ENCODE results near the gene BAMBI. TPM values are rescaled to one million over a fixed set of nuclear protein-coding genes. Genes with fewer than 3 reads are reported as not detected.

The BAMBI gene
- total and polyA plus RNA-seq, 2 of the 8 experiments (the other 6 are each of a cell fraction or from before 2014, with no cell fraction given): 5.6 to 26.4 TPM

DNA sequence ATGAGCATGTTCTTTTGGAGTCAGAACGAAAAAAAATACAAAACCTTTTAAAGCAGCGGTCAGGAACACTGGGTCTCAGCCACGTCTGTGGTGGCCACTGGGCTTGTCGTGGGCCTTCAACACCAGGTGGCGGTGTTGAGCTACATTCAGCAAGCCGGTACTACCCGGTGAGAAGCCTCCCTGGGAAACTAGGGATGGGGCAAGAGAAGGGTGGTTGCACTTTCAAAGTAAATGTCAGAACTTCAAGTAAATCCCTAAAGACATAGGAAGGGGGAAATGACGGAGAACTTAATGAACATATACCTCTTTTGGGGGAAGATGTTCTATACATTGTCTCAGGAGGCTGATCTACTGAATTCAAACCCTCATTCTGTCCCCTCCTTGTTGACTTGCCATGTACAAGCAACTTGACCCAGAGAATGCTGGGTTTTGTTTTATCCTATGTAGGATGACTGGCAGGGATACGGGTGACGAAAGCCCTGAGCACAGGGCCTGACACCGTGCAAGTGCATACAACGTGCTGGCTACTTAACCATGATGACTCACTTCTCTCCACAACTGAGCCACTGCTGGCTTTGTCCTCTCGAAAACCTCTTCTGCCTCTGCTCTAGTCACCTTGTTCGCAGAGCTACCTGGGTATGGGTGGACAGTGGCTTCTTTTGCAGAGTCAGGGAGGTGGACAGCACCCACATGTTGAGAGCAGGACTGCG, 49.0 kb upstream of the BAMBI start:
- H2BK5ac ChIP-seq (ENCODE audit: low read depth, low read length): no peak overlapping the region
- 0 out of 7 replicates have a peak overlapping the region, but pooled peaks of 1 of the 4 experiments have one; percentile 5 for H3K9ac ChIP-seq (replicated peaks in 1 of 4; ENCODE audit: extremely low read depth in 1 of 4, low read depth in 3 of 4, low read length in 3 of 4)
- H3K4me1 ChIP-seq (replicated peaks in 1 of 4; ENCODE audit: control insufficient read depth in 3 of 4, insufficient read depth in 4 of 4, low read length in 3 of 4): peaks cover 0 to 3% (median under 1%) of the 10 kb centered on the region in 4 experiments; a peak in 2 of 7 replicates
- H3K14ac ChIP-seq (ENCODE audit: insufficient read length): no peak overlapping the region
- H4K8ac ChIP-seq (ENCODE audit: extremely low read depth, insufficient read depth, low read length): no peak overlapping the region
- H3K56ac ChIP-seq (replicated peaks; ENCODE audit: insufficient read length, low read depth, low read length): no peak overlapping the region
- H2BK12ac ChIP-seq (ENCODE audit: low read depth, low read length): 0 out of 2 replicates have a peak overlapping the region, but pooled peaks have one; percentile 3
- H4K20me1 ChIP-seq (replicated peaks in 1 of 2; ENCODE audit: control insufficient read depth in 1 of 2, insufficient read depth in 2 of 2, low read length in 2 of 2): no peaks in the 10 kb centered on the region
- no peak overlapping the region for H3K4me2 ChIP-seq (ENCODE audit: insufficient read depth in 1 of 2, low read depth in 2 of 2, low read length in 2 of 2)
- H3K27ac ChIP-seq (ENCODE audit: low read depth, low read length): no peak overlapping the region
- no peak overlapping the region for H2BK15ac ChIP-seq (ENCODE audit: low read length)
- H2BK20ac ChIP-seq (ENCODE audit: low read length): no peak overlapping the region
- peak overlapping the region; percentile 11; the same call in 1 of the 2 replicates for H2AFZ ChIP-seq (ENCODE audit: low read length)
- peak; percentile 95 to 97 for TF ChIP-seq RAD21 (IDR thresholded peaks at IDR 0.05 in 1 of 2, conservative IDR thresholded peaks at IDR 0.05 in 1 of 2; ENCODE audit: low read depth in 2 of 2, low read length in 2 of 2)
- peak; percentile 37; the same call in 1 of the 2 replicates for TF ChIP-seq CEBPB (IDR thresholded peaks at IDR 0.05; ENCODE audit: low read depth, low read length)
- TF ChIP-seq, protein P1, sequence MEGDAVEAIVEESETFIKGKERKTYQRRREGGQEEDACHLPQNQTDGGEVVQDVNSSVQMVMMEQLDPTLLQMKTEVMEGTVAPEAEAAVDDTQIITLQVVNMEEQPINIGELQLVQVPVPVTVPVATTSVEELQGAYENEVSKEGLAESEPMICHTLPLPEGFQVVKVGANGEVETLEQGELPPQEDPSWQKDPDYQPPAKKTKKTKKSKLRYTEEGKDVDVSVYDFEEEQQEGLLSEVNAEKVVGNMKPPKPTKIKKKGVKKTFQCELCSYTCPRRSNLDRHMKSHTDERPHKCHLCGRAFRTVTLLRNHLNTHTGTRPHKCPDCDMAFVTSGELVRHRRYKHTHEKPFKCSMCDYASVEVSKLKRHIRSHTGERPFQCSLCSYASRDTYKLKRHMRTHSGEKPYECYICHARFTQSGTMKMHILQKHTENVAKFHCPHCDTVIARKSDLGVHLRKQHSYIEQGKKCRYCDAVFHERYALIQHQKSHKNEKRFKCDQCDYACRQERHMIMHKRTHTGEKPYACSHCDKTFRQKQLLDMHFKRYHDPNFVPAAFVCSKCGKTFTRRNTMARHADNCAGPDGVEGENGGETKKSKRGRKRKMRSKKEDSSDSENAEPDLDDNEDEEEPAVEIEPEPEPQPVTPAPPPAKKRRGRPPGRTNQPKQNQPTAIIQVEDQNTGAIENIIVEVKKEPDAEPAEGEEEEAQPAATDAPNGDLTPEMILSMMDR (IDR thresholded peaks at IDR 0.05; ENCODE audit: control extremely low read depth in 1 of 3, insufficient read depth in 1 of 3, low read depth in 1 of 3, low read length in 3 of 3): peak; percentile 88 to 94 (median 89)
- TF ChIP-seq KDM1A (IDR thresholded peaks at IDR 0.05; ENCODE audit: borderline replicate concordance, low read length): no peak
- no peak overlapping the region for H4K91ac ChIP-seq (replicated peaks; ENCODE audit: insufficient read length, low read length)
- CTCF ChIA-PET (ENCODE audit: partially characterized antibody): interaction anchor here (0.6 to 3.3 kb wide), 21 partner anchors 9 to 677 kb away, joined by 3 to 25 read pairs (median 4); no protein-coding TSS in a partner anchor
- H3K4me3 ChIP-seq (ENCODE audit: extremely low read depth in 1 of 4, insufficient read depth in 2 of 4, low read depth in 3 of 4, low read length in 4 of 4): no peak overlapping the region
- H3K23me2 ChIP-seq (ENCODE audit: low read depth, low read length): no peaks in the 10 kb centered on the region
- no peak overlapping the region for H2BK120ac ChIP-seq (replicated peaks; ENCODE audit: low read depth, low read length)
- no peak overlapping the region for H3K18ac ChIP-seq (ENCODE audit: extremely low read depth, low read length)
- no peaks in the 10 kb centered on the region for H3K9me3 ChIP-seq (ENCODE audit: insufficient read depth in 2 of 2, low read depth in 1 of 2, low read length in 1 of 2)
- no peak overlapping the region for H4K5ac ChIP-seq (ENCODE audit: insufficient read length, low read depth, low read length)
- no peaks in the 10 kb centered on the region for H3K79me1 ChIP-seq (ENCODE audit: low read depth, low read length)
- no peaks in the 10 kb centered on the region for H3K27me3 ChIP-seq (replicated peaks in 1 of 4; ENCODE audit: control insufficient read depth in 3 of 4, extremely low read depth in 1 of 4, insufficient read depth in 3 of 4, low read length in 3 of 4)
- no peak overlapping the region for H3K23ac ChIP-seq (ENCODE audit: insufficient read length)
- no peaks in the 10 kb centered on the region for H3K79me2 ChIP-seq (ENCODE audit: control insufficient read depth in 1 of 2, insufficient read depth in 2 of 2, low read length in 2 of 2)
- DNase-seq (ENCODE audit: low read depth in 1 of 2, low spot score in 2 of 2): peak; percentile 46 to 87
- WGBS, 2 experiments (ENCODE audit: extremely low coverage in 1 of 2, insufficient coverage in 1 of 2, insufficient read length in 1 of 2, insufficient replicate concordance in 2 of 2, low coverage in 1 of 2, low lambda C conversion rate in 2 of 2, missing lambda C conversion rate in 1 of 2): 51% methylated on average over 15 of the region's 15 CpGs; no CpG with 5 or more reads in 1 of the 2 experiments
- H3K36me3 ChIP-seq (ENCODE audit: control insufficient read depth in 2 of 4, insufficient read depth in 4 of 4, low read length in 3 of 4): no peaks in the 10 kb centered on the region
- H3K4ac ChIP-seq (replicated peaks; ENCODE audit: insufficient read length, low read depth, low read length): no peak overlapping the region
- peak; percentile 45 for FAIRE-seq
- POLR2A ChIA-PET (ENCODE audit: partially characterized antibody): interaction anchor here (0.6 kb wide), 1 partner anchor 49 kb away, joined by 3 read pairs; the partner anchor contains the start of gene BAMBI
- no peak overlapping the region for H2AK5ac ChIP-seq (ENCODE audit: low read depth, low read length)

All from H1 (cell line).